SU-DHL-6 (cell line): Measurements from ENCODE around the gene PPP4R1.

ENCODE experiments used
- CTCF ChIP-seq: fragments of 200-600 bp; sonication (generic); IDR thresholded peaks from one replicate; pipeline ENCODE4 v1.5.1; 2017; ENCODE audit warnings: antibody characterized with exemption, mild to moderate bottlenecking, low read length, moderate library complexity; ENCODE audit not compliant: insufficient read depth, poor library complexity, severe bottlenecking
- EZH2phosphoT487 ChIP-seq: fragments of 200-600 bp; sonication (generic), shearing (Covaris generic); conservative IDR thresholded peaks from 2 replicates; pipeline ENCODE4 v1.6.1; 2018; ENCODE audit warnings: mild to moderate bottlenecking, antibody characterized with exemption, low read length, moderate library complexity, mixed read lengths

DNA sequence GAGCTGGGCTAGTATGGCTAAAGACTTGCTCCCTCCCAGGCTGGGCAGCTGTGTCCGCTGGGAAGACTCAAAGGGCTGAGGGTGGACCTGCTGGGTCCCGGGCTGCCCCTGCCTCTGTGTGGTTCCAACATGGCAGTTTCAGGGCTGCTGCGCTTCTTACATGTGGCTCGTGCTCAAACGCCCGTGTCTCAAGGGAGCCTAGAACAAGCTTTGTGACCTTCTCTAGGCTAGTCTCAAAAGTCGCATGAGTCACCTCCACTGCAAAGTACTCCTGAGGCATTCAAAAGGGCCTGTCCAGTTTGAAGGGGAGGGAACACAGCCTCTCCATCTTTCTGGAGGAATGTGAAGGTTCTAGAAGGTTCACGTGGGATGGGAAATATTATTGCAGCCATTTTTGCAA, 49.0 kb upstream of the PPP4R1 start:
- no peak for TF ChIP-seq EZH2phosphoT487
- no peak for TF ChIP-seq CTCF
